Liver (tissue), 3 donors: ENCODE data around the gene CCDC187.

Source experiments
- JUND ChIP-seq, 2 donors: IDR thresholded peaks; 2 replicates each; pipeline ENCODE4 v1.6.1; 2016; ENCODE audit warnings: antibody characterized with exemption in 2 of 2
- RAD21 ChIP-seq, 2 donors: IDR thresholded peaks; 2 replicates each; pipeline ENCODE4 v1.6.1; 2016; ENCODE audit warnings: antibody characterized with exemption in 2 of 2, mild to moderate bottlenecking in 2 of 2
- TAF1 ChIP-seq: conservative IDR thresholded peaks from 2 replicates; pipeline ENCODE4 v1.6.1; 2016; ENCODE audit warnings: antibody characterized with exemption, mild to moderate bottlenecking
- TF ChIP-seq, protein P1 (sequence below): fragments of 150-350 bp; IDR thresholded peaks from 2 replicates; pipeline ENCODE4 v1.5.1; 2017; ENCODE audit warnings: improper control_type of control experiment, low read depth, low read length; ENCODE audit not compliant: missing input control
- TF ChIP-seq, protein P2 (sequence below): IDR thresholded peaks from 2 replicates; pipeline ENCODE4 v1.6.1; 2016; ENCODE audit warnings: antibody characterized with exemption, mild to moderate bottlenecking
- TF ChIP-seq, protein P3 (sequence below): IDR thresholded peaks from 2 replicates; pipeline ENCODE4 v1.6.1; 2016; ENCODE audit warnings: antibody characterized with exemption
- donor health status: healthy.
- donor health status: healthy.

DNA sequence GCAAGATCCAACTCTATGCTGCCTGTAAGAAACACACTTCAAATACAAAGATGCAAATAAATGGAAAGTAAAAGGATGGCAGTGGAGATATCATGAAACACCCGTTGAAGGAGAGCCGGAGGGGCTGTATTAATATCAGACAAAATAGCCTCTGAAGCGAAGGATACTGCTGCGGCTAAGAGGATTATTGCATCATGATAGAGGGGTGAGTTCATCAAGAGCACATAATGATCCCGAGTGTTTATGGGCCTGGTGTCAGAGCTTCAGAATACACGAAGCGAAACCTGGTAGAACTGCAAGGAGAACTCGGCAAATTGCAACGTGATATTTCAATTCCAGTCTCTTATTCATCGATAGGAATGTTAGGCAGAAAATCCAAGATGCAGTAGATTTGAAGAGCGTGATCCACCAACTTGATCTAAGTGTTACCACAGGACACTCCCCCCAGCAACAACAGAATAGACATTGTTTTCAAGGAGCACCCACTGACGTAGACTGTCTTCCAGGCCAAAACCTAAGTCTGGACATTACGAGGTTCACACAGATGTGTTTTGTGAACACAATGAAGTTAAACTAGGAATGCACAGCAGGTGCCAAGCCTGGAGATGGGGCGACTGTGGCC, 30.5 kb downstream of the CCDC187 start:
- TF ChIP-seq, protein P1, sequence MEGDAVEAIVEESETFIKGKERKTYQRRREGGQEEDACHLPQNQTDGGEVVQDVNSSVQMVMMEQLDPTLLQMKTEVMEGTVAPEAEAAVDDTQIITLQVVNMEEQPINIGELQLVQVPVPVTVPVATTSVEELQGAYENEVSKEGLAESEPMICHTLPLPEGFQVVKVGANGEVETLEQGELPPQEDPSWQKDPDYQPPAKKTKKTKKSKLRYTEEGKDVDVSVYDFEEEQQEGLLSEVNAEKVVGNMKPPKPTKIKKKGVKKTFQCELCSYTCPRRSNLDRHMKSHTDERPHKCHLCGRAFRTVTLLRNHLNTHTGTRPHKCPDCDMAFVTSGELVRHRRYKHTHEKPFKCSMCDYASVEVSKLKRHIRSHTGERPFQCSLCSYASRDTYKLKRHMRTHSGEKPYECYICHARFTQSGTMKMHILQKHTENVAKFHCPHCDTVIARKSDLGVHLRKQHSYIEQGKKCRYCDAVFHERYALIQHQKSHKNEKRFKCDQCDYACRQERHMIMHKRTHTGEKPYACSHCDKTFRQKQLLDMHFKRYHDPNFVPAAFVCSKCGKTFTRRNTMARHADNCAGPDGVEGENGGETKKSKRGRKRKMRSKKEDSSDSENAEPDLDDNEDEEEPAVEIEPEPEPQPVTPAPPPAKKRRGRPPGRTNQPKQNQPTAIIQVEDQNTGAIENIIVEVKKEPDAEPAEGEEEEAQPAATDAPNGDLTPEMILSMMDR: no peak
- TF ChIP-seq TAF1 (no peak), RAD21 (IDR thresholded peaks at IDR 0.05) (no peak), JUND (IDR thresholded peaks at IDR 0.05) (no peak)
- TF ChIP-seq, protein P2, sequence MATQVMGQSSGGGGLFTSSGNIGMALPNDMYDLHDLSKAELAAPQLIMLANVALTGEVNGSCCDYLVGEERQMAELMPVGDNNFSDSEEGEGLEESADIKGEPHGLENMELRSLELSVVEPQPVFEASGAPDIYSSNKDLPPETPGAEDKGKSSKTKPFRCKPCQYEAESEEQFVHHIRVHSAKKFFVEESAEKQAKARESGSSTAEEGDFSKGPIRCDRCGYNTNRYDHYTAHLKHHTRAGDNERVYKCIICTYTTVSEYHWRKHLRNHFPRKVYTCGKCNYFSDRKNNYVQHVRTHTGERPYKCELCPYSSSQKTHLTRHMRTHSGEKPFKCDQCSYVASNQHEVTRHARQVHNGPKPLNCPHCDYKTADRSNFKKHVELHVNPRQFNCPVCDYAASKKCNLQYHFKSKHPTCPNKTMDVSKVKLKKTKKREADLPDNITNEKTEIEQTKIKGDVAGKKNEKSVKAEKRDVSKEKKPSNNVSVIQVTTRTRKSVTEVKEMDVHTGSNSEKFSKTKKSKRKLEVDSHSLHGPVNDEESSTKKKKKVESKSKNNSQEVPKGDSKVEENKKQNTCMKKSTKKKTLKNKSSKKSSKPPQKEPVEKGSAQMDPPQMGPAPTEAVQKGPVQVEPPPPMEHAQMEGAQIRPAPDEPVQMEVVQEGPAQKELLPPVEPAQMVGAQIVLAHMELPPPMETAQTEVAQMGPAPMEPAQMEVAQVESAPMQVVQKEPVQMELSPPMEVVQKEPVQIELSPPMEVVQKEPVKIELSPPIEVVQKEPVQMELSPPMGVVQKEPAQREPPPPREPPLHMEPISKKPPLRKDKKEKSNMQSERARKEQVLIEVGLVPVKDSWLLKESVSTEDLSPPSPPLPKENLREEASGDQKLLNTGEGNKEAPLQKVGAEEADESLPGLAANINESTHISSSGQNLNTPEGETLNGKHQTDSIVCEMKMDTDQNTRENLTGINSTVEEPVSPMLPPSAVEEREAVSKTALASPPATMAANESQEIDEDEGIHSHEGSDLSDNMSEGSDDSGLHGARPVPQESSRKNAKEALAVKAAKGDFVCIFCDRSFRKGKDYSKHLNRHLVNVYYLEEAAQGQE: no peak
- TF ChIP-seq, protein P3, sequence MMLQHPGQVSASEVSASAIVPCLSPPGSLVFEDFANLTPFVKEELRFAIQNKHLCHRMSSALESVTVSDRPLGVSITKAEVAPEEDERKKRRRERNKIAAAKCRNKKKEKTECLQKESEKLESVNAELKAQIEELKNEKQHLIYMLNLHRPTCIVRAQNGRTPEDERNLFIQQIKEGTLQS: no peak
